ENCODE measurements around the gene C1QBP. TPM values are rescaled to one million over a fixed set of nuclear protein-coding genes. Genes with fewer than 3 reads are reported as not detected.

The C1QBP gene
- total RNA-seq, result 143 and 145 TPM in 2 replicates

GRCh38 chr17:5438716-5439445 lies at the start of gene C1QBP:
C1QBP (minus strand) TSS chr17:5439155; CDS start chr17:5439073, 82 bp downstream.

GRCh38 chr17:5486206-5487124 lies 47.5 kb upstream of the C1QBP start, which contains the start of gene MIS12:
MIS12 (plus strand) TSS chr17:5486566; CDS start chr17:5488863, 2,297 bp downstream.

GRCh38 chr17:5485270-5486205 lies 46.6 kb upstream of the C1QBP start, which contains the start of gene DERL2:
DERL2 (minus strand) TSS chr17:5486178; CDS start chr17:5486161, 17 bp downstream.

GRCh38 chr17:5419959-5420653 lies 18.8 kb downstream of the C1QBP start, which contains the start of gene RPAIN:
RPAIN (plus strand) TSS chr17:5420182; CDS start chr17:5420211, 29 bp downstream.

GRCh38 chr17:5419356-5419958 lies 19.5 kb downstream of the C1QBP start, which contains the start of gene NUP88:
NUP88 (minus strand) TSS chr17:5419662; CDS start chr17:5419650, 12 bp downstream.

Other genes with a start within 250 kb of the C1QBP start
- gene ZNF594, start 247.3 kb downstream of the C1QBP start, total RNA-seq, result 2.3 and 3.1 TPM in 2 replicates
- not detected in 2 replicates for gene SCIMP, start 204.3 kb downstream of the C1QBP start, total RNA-seq
- gene RABEP1, start 156.9 kb downstream of the C1QBP start, total RNA-seq, result 21.3 and 24.5 TPM in 2 replicates
- 30.0 and 36.5 TPM in 2 replicates for gene NUP88, start 19.5 kb downstream of the C1QBP start, total RNA-seq
- 5.7 and 9.6 TPM in 2 replicates for gene RPAIN, start 19.0 kb downstream of the C1QBP start, total RNA-seq
- 4.2 and 6.2 TPM in 2 replicates for gene DHX33, start 29.8 kb upstream of the C1QBP start, total RNA-seq
- gene DERL2, start 47.0 kb upstream of the C1QBP start, total RNA-seq, result 21.3 and 28.5 TPM in 2 replicates
- gene MIS12, start 47.4 kb upstream of the C1QBP start, total RNA-seq, result 10.1 and 16.2 TPM in 2 replicates
- 14.6 and 16.8 TPM in 2 replicates for gene NLRP1, start 145.4 kb upstream of the C1QBP start, total RNA-seq

Data from cardiac atrium fibroblast (primary cell).